WERI-Rb-1 (cell line): ENCODE results near the gene ZNF541.

Experiments used
- DNase-seq: peaks from one replicate; pipeline ENCODE4 v3.0.0-alpha.2; 2020
- H3K27ac ChIP-seq: fragments of 250-450 bp; sonication (Bioruptor Pico); 2 replicates; pipeline ENCODE4 v1.5.1; 2020; ENCODE audit warnings: mild to moderate bottlenecking, moderate library complexity
- H3K27me3 ChIP-seq: fragments of 250-450 bp; sonication (Bioruptor Pico); 2 replicates; pipeline ENCODE4 v1.5.1; 2021; ENCODE audit warnings: mild to moderate bottlenecking, low read depth, moderate library complexity; ENCODE audit not compliant: insufficient read depth, severe bottlenecking
- H3K36me3 ChIP-seq: fragments of 250-450 bp; sonication (Bioruptor Pico); 2 replicates; pipeline ENCODE4 v1.5.1; 2020; ENCODE audit warnings: mild to moderate bottlenecking, moderate library complexity
- H3K4me3 ChIP-seq: 2 replicates; pipeline ENCODE4 v1.5.1; 2011; ENCODE audit warnings: low read depth, mild to moderate bottlenecking, control low read depth, low read length
- H3K9me3 ChIP-seq: fragments of 250-450 bp; sonication (Bioruptor Pico); 2 replicates; pipeline ENCODE4 v1.5.1; 2021; ENCODE audit warnings: mild to moderate bottlenecking, moderate library complexity; ENCODE audit not compliant: severe bottlenecking
- CTCF ChIP-seq: IDR thresholded peaks from 2 replicates; pipeline ENCODE4 v1.5.1; 2011; ENCODE audit warnings: low read depth, mild to moderate bottlenecking, control low read depth, inconsistent platforms, low read length

Gene ZNF541

GRCh38 chr19:47573071-47574026, at the start of gene ZNF541:
TSS of gene ZNF541 (minus strand) at chr19:47573148. CDS start at chr19:47555856, 17,292 bp downstream.
- Histone ChIP-seq H3K36me3 (no peaks in the 10 kb centered on the region), H3K27ac (no peak within 1 kb of the TSS), H3K9me3 (no peaks in the 10 kb centered on the region), H3K4me3 (no peak within 1 kb of the TSS), H3K27me3 (no peaks in the 10 kb centered on the region)
- DNase-seq: no peak
- TF ChIP-seq CTCF: no peak

- Histone ChIP-seq H3K4me3 (no peak overlapping the region), H3K27ac (no peak overlapping the region), H3K9me3 (no peaks in the 10 kb centered on the region), H3K27me3 (no peaks in the 10 kb centered on the region), H3K36me3 (peaks cover 4% of the 10 kb centered on the region; the same call in 1 of the 2 replicates)
- no peak for DNase-seq
- TF ChIP-seq CTCF: no peak
Observed at GRCh38 chr19:47619763-47620162, 46.8 kb upstream of the ZNF541 start.

GRCh38 chr19:47618771-47619170, 45.8 kb upstream of the ZNF541 start:
- no peak for DNase-seq
- TF ChIP-seq CTCF: no peak
- H3K4me3 ChIP-seq: no peak overlapping the region
- no peaks in the 10 kb centered on the region for H3K27me3 ChIP-seq
- peaks cover 8% of the 10 kb centered on the region; the same call in 1 of the 2 replicates for H3K36me3 ChIP-seq
- no peaks in the 10 kb centered on the region for H3K9me3 ChIP-seq
- H3K27ac ChIP-seq: no peak overlapping the region

- no peaks in the 10 kb centered on the region for H3K9me3 ChIP-seq
- no peak for TF ChIP-seq CTCF
- no peak for DNase-seq
- H3K27me3 ChIP-seq: no peaks in the 10 kb centered on the region
- H3K27ac ChIP-seq: no peak overlapping the region
- peaks cover 14% of the 10 kb centered on the region for H3K36me3 ChIP-seq
- no peak overlapping the region for H3K4me3 ChIP-seq
Observed at GRCh38 chr19:47615714-47616113, 42.8 kb upstream of the ZNF541 start.

GRCh38 chr19:47615230-47615629, 42.3 kb upstream of the ZNF541 start:
- DNase-seq: no peak

More at GRCh38 chr19:47615230-47615629, 42.3 kb upstream of the ZNF541 start:
- no peak for TF ChIP-seq CTCF
- no peak overlapping the region for H3K27ac ChIP-seq
- H3K9me3 ChIP-seq: no peaks in the 10 kb centered on the region
- no peaks in the 10 kb centered on the region for H3K27me3 ChIP-seq
- H3K36me3 ChIP-seq: peaks cover 14% of the 10 kb centered on the region
- H3K4me3 ChIP-seq: no peak overlapping the region
